ENCODE results near the gene NR1H4. TPM values are rescaled to one million over a fixed set of nuclear protein-coding genes. Genes with fewer than 3 reads are reported as not detected.
A peak's percentile ranks its signal among the peaks of the same experiment; 100 is the strongest.
"Not testable (repeated sequence)": the region's sequence is repeated elsewhere in the genome, so short reads cannot be mapped to it uniquely, and the experiment has no call there.

Gene NR1H4
- total RNA-seq (2014; rRNA removed; shearing (Covaris generic)) = 1.5 and 2.3 TPM in 2 replicates

DNA sequence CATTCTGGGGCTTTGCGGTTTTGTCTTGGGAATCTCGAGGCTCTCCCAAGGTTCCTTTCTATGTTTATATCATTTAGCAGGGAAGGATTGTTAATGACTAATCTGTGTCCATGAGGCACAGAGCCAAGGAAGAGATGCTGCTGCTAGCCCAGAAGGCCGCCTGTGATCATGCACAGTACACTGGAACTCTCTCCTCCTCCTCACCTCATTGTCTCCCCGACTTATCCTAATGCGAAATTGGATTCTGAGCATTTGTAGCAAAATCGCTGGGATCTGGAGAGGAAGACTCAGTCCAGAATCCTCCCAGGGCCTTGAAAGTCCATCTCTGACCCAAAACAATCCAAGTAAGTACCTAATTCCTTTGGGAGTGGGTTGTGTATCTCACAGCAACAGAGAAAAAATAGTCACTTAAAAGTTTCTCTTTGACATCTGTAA lies at the start of gene NR1H4:
NR1H4 (plus strand) TSS at position 151 of the 435 bp plus-strand sequence. CDS start 19,458 bp downstream, outside the sequence.
- no peak for DNase-seq (ENCODE audit: low spot score)

DNA sequence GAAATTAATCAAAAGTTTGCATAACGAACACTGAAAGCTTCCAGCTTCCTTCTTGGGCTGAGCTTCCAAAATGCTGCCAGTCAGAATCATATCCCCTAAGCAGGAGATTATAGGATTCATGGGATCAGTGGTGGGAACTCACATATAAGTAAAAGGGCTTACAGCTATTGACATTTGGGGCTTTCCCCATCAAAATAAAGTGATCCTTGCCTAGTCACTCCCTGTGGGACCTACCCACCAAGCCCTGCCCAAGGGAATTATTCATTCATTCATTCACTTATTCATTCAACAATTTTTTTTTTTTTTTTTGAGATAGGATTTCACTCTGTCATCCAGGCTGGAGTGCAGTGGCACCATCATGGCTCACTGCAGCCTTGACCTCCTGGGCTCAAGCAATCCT lies 47.5 kb upstream of the NR1H4 start:
- DNase-seq (ENCODE audit: low spot score) = no peak

DNA sequence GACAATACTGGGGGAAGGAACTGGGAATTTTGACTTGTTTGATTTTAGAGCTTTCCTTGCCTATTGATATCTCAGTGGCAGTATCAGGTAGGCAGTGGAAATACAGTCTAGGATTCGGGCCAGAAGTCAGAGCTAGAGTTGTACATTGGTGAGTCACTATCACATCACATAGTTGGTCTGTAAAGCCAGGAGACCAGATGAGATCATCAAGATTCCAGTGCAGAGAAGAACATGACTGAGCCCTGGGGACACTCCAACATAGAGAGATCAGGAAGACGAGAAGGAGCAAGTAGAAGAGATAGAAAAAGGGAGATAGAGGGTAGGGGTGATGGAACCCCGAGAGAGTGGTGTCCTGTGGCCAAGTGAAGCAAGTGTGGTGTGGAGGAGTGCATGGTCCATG lies 46.6 kb upstream of the NR1H4 start:
- DNase-seq (ENCODE audit: low spot score) = peak; percentile 53

DNA sequence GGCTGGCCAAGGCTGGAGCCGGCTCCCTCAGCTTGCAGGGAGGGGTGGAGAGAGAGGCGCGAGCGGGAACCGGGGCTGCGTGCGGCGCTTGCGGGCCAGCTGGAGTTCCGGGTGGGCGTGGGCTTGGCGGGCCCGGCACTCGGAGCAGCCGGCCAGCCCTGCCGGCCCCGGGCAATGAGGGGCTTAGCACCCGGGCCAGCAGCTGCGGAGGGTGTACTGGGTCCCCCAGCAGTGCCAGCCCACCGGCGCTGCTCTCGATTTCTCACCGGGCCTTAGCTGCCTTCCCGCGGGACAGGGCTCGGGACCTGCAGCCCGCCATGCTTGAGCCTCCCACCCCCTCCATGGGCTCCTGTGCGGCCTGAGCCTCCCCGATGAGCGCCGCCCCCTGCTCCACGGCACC lies 43.4 kb upstream of the NR1H4 start:
- not testable (repeated sequence) for DNase-seq (ENCODE audit: low spot score)

DNA sequence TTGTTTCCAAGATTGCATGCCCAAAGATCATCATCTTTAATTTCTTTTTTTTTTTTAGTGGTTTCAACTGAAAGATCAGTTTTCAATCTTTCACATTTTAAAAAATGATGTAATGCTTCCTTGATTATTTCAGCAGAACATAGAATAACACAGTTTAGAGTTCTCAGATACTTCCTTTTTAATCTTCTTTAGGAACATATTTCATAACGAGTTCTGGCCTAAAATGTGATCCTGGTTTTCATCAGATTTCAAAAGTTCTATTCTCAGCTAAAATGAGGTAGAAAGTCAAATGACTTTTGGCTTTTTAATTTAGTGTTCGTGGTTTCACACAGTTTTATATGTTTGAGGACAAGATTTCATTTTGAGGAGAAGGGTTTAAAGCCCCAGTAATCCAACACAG lies 40.0 kb upstream of the NR1H4 start:
- no peak for DNase-seq (ENCODE audit: low spot score)

DNA sequence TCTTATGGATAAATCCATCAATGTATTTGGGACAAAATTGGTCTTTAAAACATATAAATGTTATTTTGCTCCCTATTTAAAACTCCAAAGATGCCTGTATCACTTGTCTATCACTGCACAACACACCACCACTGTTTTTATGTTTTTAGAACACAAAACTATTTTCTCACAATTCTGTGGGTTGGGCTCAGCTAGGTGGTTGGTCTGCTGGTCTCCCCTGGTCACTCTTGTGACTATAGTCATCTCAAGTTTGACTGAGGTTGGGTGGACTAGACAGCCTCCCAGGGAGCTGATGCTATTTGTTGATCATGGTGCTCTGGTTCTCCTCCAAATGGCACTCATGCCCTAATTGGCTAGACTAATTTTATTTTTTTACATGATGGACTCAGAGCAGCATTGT lies 39.5 kb upstream of the NR1H4 start:
- DNase-seq (ENCODE audit: low spot score) = no peak

DNA sequence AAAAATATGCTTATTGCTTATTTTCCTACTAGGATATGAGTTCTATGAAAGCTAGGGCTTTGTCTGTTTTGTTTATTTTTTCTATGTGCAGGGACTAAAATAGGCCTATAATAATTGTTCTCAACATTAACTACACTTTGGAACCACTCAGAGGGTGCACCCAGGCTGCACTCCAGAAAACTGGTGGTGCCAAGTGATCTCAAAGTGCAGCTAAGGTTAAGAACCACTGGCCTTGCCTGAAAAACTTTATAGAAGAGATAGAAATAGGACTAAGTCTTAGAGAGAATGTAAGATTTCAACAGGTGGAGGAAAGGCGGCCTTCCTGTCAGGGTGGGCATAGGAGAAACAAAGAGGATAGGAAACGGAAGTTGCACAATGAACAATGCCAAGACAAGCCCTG lies 37.7 kb upstream of the NR1H4 start:
- DNase-seq (ENCODE audit: low spot score) = no peak

DNA sequence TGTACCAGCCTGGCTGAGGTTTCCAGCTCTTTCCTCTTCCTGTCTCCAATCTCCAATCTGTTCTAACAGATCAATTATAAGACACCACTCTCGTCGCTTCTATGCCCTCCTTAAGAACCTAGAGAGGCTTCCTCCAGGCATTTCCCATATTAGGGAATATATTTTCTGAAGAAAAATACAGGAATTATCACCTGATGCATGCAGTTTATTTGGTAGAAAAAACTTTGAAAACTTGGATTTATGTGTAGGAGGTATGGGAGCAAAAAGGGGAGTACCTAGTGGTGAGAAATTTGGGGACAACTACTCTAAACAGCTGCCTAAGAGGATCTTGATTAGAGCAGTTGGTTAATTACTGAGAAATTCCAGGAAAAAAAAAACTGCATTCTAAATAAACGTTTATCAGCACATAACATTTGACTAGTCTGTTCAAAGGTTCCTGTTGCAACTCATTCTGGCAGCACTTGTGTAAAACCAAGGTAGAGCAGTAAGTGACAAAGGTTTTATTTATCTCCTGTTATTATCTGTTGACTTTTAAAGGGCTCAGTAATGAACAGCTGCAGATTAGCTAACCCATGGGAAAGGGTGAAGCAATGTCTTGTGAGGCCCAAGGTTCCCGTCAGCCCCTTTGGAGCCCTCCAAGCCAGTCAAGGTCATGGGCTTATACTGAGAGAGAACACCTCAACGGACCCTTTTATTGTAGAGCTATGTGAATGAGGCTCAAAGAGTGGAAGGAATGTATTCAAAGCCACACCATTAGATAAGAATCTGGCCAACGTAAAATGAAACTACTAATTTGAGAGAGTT lies 36.4 kb upstream of the NR1H4 start:
- no peak for DNase-seq (ENCODE audit: low spot score)

DNA sequence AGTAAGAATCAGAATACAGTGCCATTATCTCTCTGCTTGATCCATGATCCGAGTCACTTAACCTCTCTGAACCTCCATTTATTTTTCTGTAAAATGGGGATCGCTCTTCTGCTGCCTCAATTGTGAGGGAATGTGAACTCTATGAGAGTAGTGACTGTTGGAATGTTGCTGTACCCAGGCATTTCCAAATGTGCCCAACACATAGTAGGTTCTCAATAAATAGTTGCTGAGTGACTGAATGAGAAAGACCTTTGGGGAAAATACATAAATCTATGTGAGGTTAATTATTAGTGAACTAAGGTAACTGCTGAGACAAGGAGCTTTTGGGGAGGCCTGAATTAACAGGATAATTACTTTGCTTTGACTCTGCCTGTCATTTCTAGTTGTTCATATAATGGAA lies 33.9 kb upstream of the NR1H4 start:
- DNase-seq (ENCODE audit: low spot score) = no peak

DNA sequence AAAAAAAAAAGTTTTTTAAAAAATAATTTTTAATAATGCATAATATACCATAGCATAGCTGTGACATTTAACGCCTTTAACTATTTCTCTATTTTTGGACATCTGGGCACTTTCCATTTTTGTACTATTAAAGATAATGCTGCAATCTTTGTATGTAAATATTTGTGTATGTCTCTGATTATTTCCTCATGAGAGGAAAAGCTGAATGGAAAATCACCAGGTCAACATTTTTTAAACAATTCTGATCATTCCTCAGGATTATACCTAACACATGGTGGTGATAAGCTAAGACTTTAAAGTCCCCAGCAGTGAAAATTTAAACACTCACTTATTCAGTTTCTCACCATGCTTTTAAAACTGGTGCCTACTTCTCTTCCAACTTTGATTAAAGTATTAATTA lies 31.3 kb upstream of the NR1H4 start:
- DNase-seq (ENCODE audit: low spot score) = no peak

DNA sequence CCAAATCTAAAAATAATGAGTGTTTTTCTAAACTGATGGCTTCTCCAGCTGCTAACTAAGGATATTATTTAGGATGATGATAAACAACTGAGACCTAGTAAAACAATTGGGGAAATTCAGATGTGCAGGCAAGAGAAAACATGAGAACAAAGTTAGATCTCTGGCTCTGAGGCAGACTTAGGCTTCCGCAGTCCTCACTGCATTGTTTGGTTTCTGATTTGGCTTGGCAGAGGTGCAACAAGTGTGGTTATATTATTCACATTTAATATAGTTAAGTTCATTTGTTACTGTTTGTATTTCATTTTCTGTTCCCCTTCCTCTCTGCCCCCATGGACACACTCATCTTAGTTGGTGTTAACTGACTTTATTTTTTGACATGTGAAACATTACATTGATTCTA lies 30.2 kb upstream of the NR1H4 start:
- DNase-seq (ENCODE audit: low spot score) = no peak

DNA sequence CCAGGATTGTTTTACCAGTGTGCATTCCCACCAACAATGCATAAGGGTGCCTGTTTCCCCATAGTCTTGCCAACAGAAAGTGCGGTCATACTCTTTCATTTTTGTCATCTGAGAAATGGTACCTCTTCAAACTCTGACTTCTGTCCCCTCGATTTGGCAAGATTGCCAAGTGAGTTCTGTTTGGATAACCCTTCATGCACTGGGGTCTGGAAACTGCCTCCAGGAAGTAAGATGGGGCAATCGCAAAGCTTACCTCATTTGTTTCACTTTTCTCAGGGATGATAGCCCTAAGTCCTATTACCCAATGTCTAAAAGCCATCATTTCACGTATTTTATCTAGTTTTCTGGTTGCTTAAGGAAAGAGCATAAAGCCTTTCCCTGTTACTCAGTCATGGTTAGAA lies 28.6 kb upstream of the NR1H4 start:
- peak; percentile 11 for DNase-seq (ENCODE audit: low spot score)

DNA sequence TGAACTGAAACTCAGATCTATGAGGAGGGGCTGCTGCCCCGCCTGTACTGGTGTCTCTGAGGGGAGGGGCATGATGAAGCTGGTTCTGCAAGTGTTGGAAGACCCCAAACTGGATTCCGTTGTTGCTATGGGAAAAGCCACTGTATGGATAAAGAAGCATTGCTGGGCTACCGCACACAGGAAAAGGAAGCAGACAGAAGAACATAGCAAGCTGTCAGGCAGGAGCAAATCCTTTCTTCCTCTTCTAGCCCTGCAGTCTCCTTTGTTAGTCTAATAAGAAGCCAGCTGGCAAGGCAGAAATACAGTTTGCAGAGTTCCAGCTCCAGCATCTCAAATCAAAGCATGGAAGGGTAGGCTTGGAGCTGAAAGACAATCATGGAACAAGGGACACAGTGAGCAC lies 26.3 kb upstream of the NR1H4 start:
- DNase-seq (ENCODE audit: low spot score) = no peak

DNA sequence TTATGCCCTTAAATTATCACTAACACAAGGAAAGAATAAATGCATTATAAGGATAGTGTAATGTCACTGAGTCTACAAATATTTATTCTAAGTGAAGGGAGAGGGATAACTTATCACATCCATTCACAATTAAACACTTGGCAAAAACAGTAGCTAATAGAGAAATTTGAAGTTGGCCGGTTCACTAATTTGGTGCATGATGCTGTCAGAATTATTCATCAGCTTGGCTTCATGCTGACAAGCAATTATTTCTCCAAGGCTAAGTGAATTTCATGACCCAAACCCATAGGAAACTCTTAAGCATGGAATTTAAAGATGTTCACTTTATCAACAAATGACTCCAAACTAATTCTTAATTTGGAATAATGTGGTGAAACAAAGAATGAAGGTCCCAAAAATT lies 25.0 kb upstream of the NR1H4 start:
- no peak for DNase-seq (ENCODE audit: low spot score)

DNA sequence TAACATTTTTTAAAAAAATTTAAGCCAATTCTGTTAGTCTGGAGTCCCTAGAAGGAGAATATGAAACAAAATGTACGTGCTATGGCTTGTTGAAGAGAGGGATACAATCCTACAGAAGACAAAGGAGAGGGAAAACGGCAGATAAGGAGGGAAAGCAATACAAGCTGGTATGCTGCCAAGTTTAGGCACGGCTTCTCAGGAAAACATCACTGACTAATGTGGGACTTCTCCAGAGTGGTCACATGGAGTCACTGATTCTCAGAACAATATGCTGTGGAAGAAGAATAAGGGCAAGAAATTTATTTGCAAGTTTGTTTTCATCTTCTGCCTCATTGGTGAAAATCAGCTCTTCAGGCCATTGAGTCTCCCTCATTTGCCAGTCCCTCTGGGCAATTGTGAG lies 22.9 kb upstream of the NR1H4 start:
- no peak for DNase-seq (ENCODE audit: low spot score)

DNA sequence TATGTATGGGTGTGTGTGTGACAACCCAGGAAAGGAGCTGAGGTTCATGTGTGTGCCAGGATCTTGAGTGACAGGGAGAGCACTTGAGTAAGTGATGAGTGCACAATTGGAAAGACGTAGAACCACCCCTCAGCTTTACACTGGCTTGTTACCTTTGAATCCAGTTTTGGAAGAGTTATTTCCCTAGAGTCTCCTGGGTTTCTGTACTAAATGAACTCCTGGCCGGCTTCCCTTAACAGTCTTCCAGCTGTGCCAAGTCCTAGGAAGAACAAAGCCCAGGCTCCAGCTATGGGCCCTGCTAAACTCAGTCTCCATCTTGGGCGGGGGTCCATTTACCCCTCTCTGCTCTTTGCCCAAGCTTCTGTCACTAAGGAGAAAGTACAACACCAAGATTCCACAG lies 19.7 kb upstream of the NR1H4 start:
- DNase-seq (ENCODE audit: low spot score) = no peak

DNA sequence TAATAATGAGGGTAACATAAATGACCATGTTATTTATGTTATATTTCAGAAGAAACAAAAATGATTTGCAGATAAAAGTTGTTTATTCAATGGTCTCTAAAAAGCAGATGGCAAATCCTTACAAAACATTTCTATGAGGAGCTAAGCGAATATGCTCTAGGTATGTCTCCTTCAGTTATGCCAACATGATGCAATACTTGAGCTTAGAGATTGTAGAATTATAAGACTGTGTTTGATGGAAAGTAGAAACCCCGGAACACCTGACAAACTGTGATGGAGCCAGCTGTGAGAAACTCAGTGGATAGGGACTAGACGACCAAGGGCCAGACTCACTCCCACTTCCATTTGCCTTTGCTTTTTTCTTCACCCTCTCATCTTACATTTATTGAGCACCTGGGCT lies 17.8 kb upstream of the NR1H4 start:
- DNase-seq (ENCODE audit: low spot score) = no peak

DNA sequence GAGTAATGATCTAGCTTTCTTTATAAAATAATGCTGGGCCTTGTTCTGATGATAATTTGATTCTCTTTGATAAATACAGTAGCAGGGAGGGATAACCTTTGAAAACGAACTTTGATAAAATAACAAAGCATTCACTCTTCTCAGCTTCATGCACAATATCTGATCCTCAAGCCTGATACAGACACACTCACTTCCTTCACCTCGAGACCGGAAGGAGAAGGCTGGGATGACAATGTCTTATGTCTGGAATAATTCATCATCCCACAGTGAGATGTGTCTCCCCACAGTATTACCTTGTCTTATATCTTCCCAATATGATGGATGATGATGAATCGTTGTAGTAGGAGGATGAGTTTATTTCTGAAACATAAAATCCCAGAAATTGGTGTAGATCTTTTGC lies 15.5 kb upstream of the NR1H4 start:
- no peak for DNase-seq (ENCODE audit: low spot score)

DNA sequence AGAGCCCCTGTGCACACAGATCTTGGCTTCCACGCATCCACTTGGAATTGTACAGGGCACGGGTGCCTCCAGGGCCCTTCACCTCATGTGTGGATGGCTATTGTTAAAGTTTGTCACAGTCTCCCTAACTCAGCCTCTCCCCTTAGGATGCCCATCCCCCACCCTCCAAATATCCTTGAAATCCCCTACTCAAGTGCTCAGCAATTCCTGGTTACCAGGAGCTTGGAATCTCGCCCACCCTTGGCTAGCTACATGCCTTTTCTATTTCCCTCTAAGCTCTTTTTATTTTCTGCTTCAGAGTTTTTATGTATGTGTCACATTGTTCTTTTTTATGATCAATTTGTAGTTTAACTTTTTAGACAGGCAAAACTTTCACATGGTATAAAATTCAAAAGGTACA lies 13.0 kb upstream of the NR1H4 start:
- DNase-seq (ENCODE audit: low spot score) = no peak

DNA sequence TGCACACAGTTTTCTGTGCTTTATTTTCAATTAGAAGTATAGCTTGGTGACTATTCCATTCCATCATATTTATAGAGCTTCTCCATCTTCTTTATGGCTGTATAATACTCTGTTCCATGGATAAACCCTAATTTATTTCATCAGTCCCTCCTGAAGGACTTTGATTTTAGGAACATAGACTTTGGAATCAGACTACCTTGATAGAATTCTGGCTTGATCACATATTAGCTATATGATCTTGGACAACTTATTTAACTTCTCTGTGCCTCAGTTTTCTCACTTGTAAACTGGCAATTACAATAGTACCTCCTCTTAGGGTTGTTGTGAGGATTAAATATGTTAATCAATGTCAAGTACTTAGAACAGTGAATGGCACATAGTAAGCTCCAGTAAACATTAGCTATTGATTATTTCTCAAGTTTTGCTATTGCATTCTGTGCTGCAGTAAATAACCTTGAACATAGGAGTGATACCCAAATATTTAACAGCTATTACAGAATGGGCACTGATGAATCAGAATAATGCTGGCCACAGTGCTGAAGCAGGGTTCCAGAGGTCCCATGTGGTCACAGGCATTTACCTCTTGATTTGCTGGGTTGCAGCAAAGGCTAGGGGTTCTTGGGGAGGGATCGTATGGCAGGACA lies 12.2 kb upstream of the NR1H4 start:
- no peak for DNase-seq (ENCODE audit: low spot score)

DNA sequence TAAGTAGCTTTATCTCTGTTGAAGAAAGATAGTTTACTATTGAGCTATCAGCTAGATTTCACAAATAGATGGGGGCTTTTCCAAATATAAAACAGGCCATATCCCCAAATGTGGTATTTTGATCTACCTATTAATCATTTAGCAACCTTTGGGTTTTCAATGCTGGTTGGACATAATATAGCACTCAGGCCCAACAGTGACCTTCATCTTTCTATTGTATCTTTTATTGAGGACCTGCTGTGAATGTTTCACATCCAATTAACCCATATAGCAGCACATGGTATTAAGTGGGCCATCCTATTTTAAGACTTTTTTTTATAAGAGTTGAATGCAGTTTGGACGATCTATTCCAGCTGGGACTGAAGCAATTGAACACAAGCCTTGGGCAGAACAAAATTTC lies 10.0 kb upstream of the NR1H4 start:
- no peak for DNase-seq (ENCODE audit: low spot score)

DNA sequence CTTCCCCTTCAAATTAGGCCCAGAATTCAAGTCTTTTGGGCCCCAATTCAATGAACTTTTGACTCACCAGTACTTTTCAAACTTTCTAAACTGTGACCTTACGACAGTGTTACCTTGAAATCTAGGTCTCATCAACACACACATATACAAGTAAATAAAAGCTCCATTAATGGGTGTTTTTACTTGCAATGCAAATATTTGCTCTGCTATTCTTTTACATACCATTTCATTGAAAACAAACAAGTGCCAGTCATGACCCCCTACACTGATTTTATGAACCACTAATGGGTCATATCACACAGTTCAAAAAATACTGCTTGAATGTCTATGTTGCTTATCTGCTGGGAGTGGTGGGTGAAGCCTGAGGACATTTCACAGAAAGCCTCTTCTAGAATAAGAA lies 9.1 kb upstream of the NR1H4 start:
- DNase-seq (ENCODE audit: low spot score) = no peak

DNA sequence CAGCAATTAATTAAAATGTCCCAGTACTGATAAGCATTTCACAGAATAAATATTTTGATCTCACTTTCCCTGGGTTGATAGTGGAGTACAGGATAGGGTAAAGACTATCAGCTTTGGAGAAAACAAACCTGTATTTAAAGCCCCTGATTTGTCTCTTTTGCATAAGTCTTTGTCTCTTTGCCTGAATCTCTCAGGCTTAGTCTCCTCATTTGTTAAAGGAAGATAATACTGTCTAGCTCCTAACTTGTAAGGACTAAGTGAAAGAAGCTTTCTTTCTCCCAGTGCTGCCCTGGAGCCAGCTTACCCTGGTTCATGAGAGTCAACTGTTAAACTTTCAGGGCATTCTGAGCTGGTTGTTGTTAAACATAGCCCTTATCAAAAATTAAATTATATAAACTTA lies 5.5 kb upstream of the NR1H4 start:
- DNase-seq (ENCODE audit: low spot score) = no peak

DNA sequence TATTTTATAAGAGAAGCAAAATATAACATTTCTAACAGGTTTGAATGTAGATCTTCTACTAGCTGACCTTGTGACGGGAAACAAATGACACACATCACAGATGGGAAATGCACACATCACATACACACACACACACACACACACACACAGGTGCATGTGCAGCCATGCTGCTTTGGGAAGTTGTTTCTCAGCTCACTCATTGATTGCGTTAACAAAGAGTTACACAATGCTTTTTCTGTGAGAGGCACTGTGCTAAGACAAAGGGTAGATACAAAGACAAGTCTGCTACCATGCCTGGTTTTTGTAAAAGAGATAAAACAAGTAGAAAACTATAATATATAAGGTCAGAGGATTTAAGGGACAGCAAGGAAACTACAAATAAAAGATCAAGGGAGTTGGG lies 1.3 kb upstream of the NR1H4 start:
- no peak for DNase-seq (ENCODE audit: low spot score)

Measured in H4 (cell line).